OCI-LY1 (cell line): ENCODE results near the gene PRKCZ.

Experiments
- EZH2 ChIP-seq: fragments of 200-600 bp; sonication (generic), shearing (Covaris generic); IDR thresholded peaks from 2 replicates; pipeline ENCODE4 v1.8.0; 2017; ENCODE audit warnings: borderline replicate concordance, mixed run types, mild to moderate bottlenecking, antibody characterized with exemption, low read length, moderate library complexity, mixed read lengths
- TF ChIP-seq, protein P1 (sequence below): fragments of 200-600 bp; sonication (generic), shearing (Covaris generic); IDR thresholded peaks from 2 replicates; pipeline ENCODE4 v1.5.1; 2017; ENCODE audit warnings: mild to moderate bottlenecking, antibody characterized with exemption, low read length, moderate library complexity, mixed read lengths

DNA sequence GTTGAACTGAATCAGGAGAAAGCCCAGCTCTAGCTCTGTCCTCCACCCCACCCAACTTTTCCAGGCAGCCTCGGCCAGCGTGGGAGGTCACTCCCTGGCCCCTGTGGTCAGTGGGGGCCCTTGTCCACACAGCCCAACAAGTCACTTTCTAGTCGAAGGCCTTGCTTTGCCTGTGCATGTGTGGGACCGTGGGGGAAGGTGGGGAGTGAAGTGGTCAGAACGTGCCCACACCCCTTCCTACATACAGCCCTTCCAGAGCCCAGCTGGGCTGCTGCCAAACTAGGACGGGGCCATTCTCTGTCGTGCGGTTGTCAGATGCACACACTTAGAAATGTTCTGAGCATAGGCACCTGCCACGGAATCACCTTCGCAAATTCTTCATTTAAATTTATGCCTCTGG is 126.4 kb downstream of the PRKCZ start:
- TF ChIP-seq, protein P1, sequence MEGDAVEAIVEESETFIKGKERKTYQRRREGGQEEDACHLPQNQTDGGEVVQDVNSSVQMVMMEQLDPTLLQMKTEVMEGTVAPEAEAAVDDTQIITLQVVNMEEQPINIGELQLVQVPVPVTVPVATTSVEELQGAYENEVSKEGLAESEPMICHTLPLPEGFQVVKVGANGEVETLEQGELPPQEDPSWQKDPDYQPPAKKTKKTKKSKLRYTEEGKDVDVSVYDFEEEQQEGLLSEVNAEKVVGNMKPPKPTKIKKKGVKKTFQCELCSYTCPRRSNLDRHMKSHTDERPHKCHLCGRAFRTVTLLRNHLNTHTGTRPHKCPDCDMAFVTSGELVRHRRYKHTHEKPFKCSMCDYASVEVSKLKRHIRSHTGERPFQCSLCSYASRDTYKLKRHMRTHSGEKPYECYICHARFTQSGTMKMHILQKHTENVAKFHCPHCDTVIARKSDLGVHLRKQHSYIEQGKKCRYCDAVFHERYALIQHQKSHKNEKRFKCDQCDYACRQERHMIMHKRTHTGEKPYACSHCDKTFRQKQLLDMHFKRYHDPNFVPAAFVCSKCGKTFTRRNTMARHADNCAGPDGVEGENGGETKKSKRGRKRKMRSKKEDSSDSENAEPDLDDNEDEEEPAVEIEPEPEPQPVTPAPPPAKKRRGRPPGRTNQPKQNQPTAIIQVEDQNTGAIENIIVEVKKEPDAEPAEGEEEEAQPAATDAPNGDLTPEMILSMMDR, result no peak
- no peak for TF ChIP-seq EZH2
